B cell (primary cell): ENCODE results near the gene UPB1.

ENCODE experiments used
- CTCF ChIP-seq: fragments of 200-600 bp; IDR thresholded peaks from one replicate; pipeline ENCODE4 v1.8.0; 2022; ENCODE audit warnings: antibody characterized with exemption, mild to moderate bottlenecking
- EZH2 ChIP-seq: IDR thresholded peaks from 2 replicates; pipeline ENCODE4 v1.6.1; 2012; ENCODE audit warnings: borderline replicate concordance, low read depth, mild to moderate bottlenecking, moderate library complexity, low read length; ENCODE audit not compliant: insufficient read depth, poor library complexity, severe bottlenecking

- TF ChIP-seq CTCF (no peak), EZH2 (no peak)
Measured at GRCh38 chr22:24523873-24524272, 28.7 kb downstream of the UPB1 start.
